Ascending aorta (tissue), 2 donors: Measurements from ENCODE around the gene ACSS3. TPM values are rescaled to one million over a fixed set of nuclear protein-coding genes. Genes with fewer than 3 reads are reported as not detected.

Experiments
- DNase-seq, 2 donors: peaks; one replicate each; pipeline ENCODE4 v3.0.0-alpha.2; 2019; ENCODE audit warnings: low spot score in 2 of 2
- H3K27ac ChIP-seq, 2 donors: fragments of 200-600 bp; sonication (generic); one replicate each; pipeline ENCODE4 v1.5.1; 2016 to 2017; ENCODE audit warnings: mild to moderate bottlenecking in 1 of 2
- H3K27me3 ChIP-seq: fragments of 200-600 bp; sonication (generic); one replicate; pipeline ENCODE4 v1.5.1; 2017
- H3K36me3 ChIP-seq, 2 donors: fragments of 200-600 bp; sonication (generic); one replicate each; pipeline ENCODE4 v1.5.1; 2016
- H3K4me1 ChIP-seq, 2 donors: fragments of 200-600 bp; sonication (generic); one replicate each; pipeline ENCODE4 v1.5.1; 2016 to 2017; ENCODE audit warnings: mild to moderate bottlenecking in 1 of 2
- H3K4me3 ChIP-seq, 2 donors: fragments of 200-600 bp; sonication (generic); one replicate each; pipeline ENCODE4 v1.5.1; 2016 to 2017; ENCODE audit warnings: mild to moderate bottlenecking in 1 of 2
- H3K9me3 ChIP-seq, 2 donors: fragments of 200-600 bp; sonication (generic); one replicate each; pipeline ENCODE4 v1.5.1; 2016
- intact Hi-C: fragments of 100-400 bp; cut with DNase I; formaldehyde crosslinking; loops from one replicate; pipeline ENCODE4 v1.15.1; 2023
- total RNA-seq: library from RNA; depleted of rRNA; stranded (reverse); fragments of >200 nt; gene quantifications from one replicate; pipeline ENCODE4 v1.1.0, GENCODE V29; 2016
- TF ChIP-seq, protein P1 (sequence below), 3 experiments: fragments of 200-600 bp in 2 of 3; fragments of 450-650 bp in 1 of 3; sonication (generic) in 2 of 3; IDR thresholded peaks; one replicate each; pipeline ENCODE4 v1.5.1; 2016 to 2019; ENCODE audit warnings: antibody characterized with exemption in 3 of 3, mild to moderate bottlenecking in 1 of 3, moderate library complexity in 1 of 3

ACSS3 gene
- total RNA-seq, 1 donor from 2014 or later: 11.6 TPM

DNA sequence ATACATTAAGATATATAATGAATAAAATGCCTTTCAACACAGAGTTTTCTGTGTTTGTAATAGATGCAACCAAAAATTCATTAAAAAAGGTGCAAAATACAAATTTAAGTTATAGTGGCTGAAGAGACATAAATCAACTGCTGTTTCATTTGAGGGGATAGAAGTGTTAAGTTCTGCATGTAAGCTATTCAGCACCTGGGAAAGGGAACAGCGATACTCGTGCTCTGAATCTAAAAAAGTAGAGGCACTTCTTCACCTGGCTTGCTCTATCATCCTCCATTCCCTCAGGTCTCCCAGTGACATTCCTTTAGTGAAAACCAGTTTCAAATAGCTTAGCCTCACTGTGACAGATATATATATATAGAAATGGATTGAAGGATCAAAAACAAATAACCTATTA lies 222.6 kb downstream of the ACSS3 start:
- intact Hi-C loops: no loop called here
- Histone ChIP-seq H3K36me3 (no peaks in the 10 kb centered on the region), H3K9me3 (no peaks in the 10 kb centered on the region), H3K27ac (no peak overlapping the region), H3K4me3 (no peak overlapping the region), H3K27me3 (no peaks in the 10 kb centered on the region), H3K4me1 (no peaks in the 10 kb centered on the region)
- no peak for DNase-seq
- TF ChIP-seq, protein P1, sequence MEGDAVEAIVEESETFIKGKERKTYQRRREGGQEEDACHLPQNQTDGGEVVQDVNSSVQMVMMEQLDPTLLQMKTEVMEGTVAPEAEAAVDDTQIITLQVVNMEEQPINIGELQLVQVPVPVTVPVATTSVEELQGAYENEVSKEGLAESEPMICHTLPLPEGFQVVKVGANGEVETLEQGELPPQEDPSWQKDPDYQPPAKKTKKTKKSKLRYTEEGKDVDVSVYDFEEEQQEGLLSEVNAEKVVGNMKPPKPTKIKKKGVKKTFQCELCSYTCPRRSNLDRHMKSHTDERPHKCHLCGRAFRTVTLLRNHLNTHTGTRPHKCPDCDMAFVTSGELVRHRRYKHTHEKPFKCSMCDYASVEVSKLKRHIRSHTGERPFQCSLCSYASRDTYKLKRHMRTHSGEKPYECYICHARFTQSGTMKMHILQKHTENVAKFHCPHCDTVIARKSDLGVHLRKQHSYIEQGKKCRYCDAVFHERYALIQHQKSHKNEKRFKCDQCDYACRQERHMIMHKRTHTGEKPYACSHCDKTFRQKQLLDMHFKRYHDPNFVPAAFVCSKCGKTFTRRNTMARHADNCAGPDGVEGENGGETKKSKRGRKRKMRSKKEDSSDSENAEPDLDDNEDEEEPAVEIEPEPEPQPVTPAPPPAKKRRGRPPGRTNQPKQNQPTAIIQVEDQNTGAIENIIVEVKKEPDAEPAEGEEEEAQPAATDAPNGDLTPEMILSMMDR (IDR thresholded peaks at IDR 0.05): no peak

DNA sequence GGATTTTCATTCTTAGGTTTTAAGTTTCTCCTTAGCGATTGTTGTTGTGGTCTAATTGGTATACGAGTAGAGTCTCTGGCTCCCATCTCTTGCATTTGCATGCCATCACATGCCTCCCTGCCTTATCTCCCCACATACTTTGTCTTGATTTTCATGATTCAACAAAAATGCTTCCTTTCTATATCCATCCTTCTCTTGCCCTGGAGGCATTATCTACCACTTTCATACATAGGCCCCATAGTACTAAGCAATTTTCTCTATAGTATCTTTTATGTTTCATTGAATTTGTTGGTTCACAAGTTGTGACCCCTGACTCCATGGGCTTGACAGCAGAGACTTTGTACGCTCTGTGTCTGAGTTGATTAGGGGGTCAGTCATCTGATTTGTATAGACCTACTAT lies 226.1 kb downstream of the ACSS3 start:
- H3K9me3 ChIP-seq: no peaks in the 10 kb centered on the region
- intact Hi-C loops: no loop called here
- no peaks in the 10 kb centered on the region for H3K4me1 ChIP-seq
- H3K36me3 ChIP-seq: no peaks in the 10 kb centered on the region
- H3K27ac ChIP-seq: no peak overlapping the region
- TF ChIP-seq, protein P1 (IDR thresholded peaks at IDR 0.05): no peak
- DNase-seq: no peak
- no peaks in the 10 kb centered on the region for H3K27me3 ChIP-seq
- H3K4me3 ChIP-seq: no peak overlapping the region

Other genes with a start within 250 kb of the ACSS3 start
- 4.6 TPM for gene LIN7A, start 140.1 kb upstream of the ACSS3 start, total RNA-seq